T-helper 17 cell (primary cell): Measurements from ENCODE around the gene FCER2. TPM values are rescaled to one million over a fixed set of nuclear protein-coding genes. Genes with fewer than 3 reads are reported as not detected.
A peak's percentile ranks its signal among the peaks of the same experiment; 100 is the strongest.

ENCODE experiments used
- ATAC-seq: fragments of 150-1000 bp; cut with Tn5 transposase; 2 replicates; pipeline ENCODE4 v1.10.0; 2021; ENCODE audit warnings: mild to moderate bottlenecking, moderate library complexity
- DNase-seq, 3 donors: peaks; one replicate each; pipeline versions ENCODE4 v3.0.0 to v3.0.0-alpha.2; 2020 to 2021
- H3K9me3 ChIP-seq: one replicate; pipeline ENCODE4 v1.7.0; 2013; ENCODE audit warnings: low read length, mild to moderate bottlenecking; ENCODE audit not compliant: control insufficient read depth, poor library complexity, severe bottlenecking
- H3K27ac Mint-ChIP-seq: one replicate; pipeline ENCODE4 v1.8.0; 2022; ENCODE audit warnings: mild to moderate bottlenecking, moderate library complexity, mixed read lengths
- H3K27me3 Mint-ChIP-seq: one replicate; pipeline ENCODE4 v1.8.0; 2022; ENCODE audit warnings: mixed read lengths
- H3K36me3 Mint-ChIP-seq: one replicate; pipeline ENCODE4 v1.8.0; 2022; ENCODE audit warnings: low read depth, mixed read lengths
- H3K4me1 Mint-ChIP-seq: one replicate; pipeline ENCODE4 v1.8.0; 2022; ENCODE audit warnings: mild to moderate bottlenecking, mixed read lengths
- H3K4me3 Mint-ChIP-seq: one replicate; pipeline ENCODE4 v1.8.0; 2022; ENCODE audit warnings: mild to moderate bottlenecking, moderate library complexity, mixed read lengths
- total RNA-seq, 4 donors: library from RNA in 2 of 4; stranded (reverse) in 2 of 4; gene quantifications; one replicate each; pipeline ENCODE4 v1.2.3 and lab custom pipeline; 2022 to 2026

Gene FCER2
- total RNA-seq, 2 donors from 2014 or later = 7.0 TPM; not detected in 1

DNA sequence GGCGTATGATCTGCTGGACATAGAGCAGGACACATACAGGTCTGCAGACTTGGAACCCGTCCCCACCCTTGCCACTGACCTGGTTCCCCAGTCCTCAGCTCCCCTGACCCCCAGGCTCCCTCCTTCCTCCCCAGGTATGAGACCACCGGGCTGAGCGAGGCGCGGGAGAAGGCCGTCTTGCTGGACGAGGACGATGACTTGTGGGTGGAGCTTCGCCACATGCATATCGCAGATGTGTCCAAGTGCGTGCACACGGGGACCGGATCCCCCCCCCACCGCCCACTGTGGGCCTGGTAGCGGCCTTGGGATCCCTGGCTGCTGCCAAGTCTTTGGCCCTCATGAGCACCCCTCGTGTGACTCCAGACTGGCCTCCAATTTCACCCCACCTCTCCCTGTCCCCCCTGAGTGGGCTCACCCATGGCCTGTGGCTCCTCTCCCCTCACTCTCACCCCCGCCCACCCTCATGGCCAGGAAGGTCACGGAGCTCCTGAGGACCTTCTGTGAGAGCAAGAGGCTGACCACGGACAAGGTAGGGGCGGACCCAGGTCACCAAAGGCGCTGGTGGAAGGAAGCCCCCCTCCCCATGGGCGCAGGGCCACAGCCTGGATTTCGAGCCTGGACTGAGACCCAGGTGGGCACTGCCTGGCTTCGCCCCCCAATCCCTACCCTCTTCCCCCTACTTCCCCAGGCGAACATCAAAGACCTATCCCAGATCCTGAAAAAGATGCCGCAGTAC, 59.5 kb downstream of the FCER2 start:
- no peaks in the 10 kb centered on the region for H3K9me3 ChIP-seq
- H3K4me1 Mint-ChIP-seq = peaks cover 14% of the 10 kb centered on the region
- DNase-seq = no peak
- no peak overlapping the region for H3K4me3 Mint-ChIP-seq
- H3K27ac Mint-ChIP-seq = no peak overlapping the region
- no peak for ATAC-seq
- peaks cover 10% of the 10 kb centered on the region for H3K36me3 Mint-ChIP-seq
- H3K27me3 Mint-ChIP-seq = no peaks in the 10 kb centered on the region

DNA sequence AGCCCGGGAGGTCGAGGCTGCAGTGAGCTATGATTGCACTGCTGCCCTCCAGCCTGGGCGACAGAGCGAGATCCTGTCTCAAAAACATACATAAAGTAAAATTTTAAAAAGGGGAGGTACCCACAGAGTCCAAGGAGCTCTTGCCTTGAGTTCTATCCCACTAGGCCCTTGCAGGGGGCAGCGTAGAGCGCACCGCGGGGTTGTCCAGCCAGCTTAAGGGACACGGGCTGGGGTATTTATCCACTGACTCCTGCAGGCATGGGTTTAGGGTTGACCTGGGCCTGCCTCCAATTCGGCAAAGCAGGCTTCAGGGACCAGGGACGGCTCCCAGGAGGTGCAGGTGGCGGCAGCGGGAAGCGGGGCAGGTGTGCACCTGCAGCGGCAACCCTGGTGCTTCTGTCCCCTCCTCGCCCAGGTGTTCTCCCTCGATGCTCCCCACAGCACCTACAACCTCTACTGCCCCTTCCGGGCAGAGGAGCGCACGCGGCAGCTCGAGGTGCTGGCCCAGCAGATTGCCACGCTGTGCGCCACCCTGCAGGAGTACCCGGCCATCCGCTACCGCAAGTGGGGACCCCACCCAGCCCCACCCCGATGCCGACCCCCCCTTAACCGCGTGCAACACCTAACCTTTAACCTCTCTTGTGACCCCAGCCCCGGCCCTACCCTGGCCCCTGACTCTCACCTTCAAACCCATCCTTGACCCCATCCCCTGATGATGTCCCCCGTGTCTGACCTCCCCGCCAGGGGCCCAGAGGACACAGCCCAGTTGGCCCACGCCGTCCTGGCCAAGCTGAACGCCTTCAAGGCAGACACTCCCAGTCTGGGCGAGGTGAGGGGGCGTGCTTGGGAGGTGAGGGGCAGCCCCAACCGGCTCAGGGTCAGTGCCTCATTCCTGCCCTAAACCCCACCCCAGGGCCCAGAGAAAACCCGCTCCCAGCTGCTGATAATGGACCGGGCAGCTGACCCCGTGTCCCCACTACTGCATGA, 60.3 kb downstream of the FCER2 start:
- DNase-seq = no peak
- no peaks in the 10 kb centered on the region for H3K9me3 ChIP-seq
- Mint-ChIP-seq H3K4me3 (no peak overlapping the region), H3K36me3 (peaks cover 10% of the 10 kb centered on the region), H3K27ac (no peak overlapping the region), H3K27me3 (no peaks in the 10 kb centered on the region), H3K4me1 (peaks cover 14% of the 10 kb centered on the region)
- ATAC-seq = no peak

DNA sequence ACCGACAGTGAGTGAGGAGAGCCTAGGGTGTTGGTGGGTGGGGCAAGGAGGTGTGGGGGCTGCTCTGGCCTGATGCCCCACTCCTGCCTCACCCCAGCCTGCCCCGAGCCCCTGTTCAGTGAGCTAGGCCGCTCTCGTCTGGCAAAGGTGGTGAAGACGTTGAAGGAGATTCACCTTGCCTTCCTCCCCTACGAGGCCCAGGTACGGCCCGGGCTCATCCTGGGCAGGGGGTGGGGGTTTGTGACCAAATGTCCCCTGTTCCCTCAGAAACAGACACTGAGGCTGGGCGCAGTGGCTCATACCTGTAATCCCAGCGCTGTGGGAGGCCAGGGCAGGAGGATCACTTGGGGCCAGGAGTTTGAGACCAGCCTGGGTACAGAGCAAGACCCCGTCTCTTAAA, 61.1 kb downstream of the FCER2 start:
- no peak for DNase-seq
- Mint-ChIP-seq H3K4me3 (no peak overlapping the region), H3K36me3 (peaks cover 9% of the 10 kb centered on the region), H3K4me1 (peaks cover 13% of the 10 kb centered on the region), H3K27me3 (no peaks in the 10 kb centered on the region), H3K27ac (no peak overlapping the region)
- ATAC-seq = no peak
- no peaks in the 10 kb centered on the region for H3K9me3 ChIP-seq

DNA sequence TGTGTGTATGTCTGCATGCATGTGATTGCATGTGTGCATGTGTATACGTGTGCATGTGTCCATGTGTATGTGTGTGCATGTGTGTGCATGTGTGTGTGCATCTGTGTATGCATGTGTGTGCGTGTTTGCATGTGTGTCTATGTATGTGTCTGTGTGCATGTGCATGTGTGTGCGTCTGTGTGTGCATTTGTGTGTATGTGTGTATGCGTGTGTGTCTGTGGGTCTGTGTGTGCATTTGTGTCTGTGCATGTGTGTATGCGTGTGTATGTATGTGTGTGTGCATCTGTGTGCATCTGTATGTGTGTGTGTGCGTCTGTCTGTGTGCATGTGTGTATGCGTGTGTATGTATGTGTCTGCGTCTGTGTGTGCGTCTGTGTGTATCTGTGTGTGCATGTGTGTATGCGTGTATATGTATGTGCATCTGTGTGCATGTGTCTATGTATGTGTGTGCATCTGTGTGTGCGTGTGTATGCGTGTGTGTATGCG, 62.0 kb downstream of the FCER2 start:
- Mint-ChIP-seq H3K4me3 (no peak overlapping the region), H3K36me3 (peaks cover 6% of the 10 kb centered on the region), H3K27me3 (no peaks in the 10 kb centered on the region), H3K4me1 (peaks cover 11% of the 10 kb centered on the region), H3K27ac (no peak overlapping the region)
- ATAC-seq = no peak
- no peak for DNase-seq
- H3K9me3 ChIP-seq = no peaks in the 10 kb centered on the region

DNA sequence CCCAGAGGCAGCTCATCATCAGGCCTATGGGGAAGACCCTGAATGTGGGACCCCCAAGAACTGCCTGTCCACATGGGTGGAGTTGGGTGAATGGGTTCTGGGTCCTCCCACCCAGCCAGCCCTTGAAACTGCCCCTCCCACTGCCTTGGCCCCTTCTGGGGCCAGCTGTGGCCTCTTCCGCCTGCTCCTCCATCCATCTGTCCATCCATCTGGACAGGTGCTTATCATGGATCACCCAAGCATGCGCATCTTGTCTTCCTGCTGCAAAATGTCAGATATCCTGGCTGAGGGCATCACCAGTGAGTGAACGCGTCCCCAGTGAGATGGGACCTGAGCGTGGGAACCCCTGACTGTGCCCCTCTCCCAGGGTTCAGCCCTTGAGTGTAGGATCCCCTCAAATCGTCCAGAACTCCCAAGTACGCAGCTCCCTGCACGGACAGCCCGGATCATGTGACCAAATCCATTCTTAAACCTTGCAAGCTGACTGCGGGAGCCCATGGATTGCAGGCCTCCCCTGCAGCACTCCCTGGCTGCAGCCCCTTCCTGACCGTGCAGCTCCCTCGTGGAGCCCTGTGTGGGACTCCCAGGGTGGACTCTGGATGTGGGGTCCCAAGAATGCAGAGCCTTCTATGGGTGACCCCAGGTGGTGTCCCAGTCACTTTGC, 63.0 kb downstream of the FCER2 start:
- DNase-seq (no peak), ATAC-seq (no peak)
- H3K4me1 Mint-ChIP-seq = peaks cover 14% of the 10 kb centered on the region
- peak overlapping the region; percentile 83 for H3K27ac Mint-ChIP-seq
- no peaks in the 10 kb centered on the region for H3K27me3 Mint-ChIP-seq
- H3K4me3 Mint-ChIP-seq = no peak overlapping the region
- no peaks in the 10 kb centered on the region for H3K9me3 ChIP-seq
- H3K36me3 Mint-ChIP-seq = peaks cover 6% of the 10 kb centered on the region

Other genes starting within 250 kb of the FCER2 start
- gene PEX11G, start 213.1 kb downstream of the FCER2 start, total RNA-seq = not detected
- gene ZNF358, start 186.0 kb downstream of the FCER2 start, total RNA-seq = 1 to 10 TPM; 4.1 to 5.1 TPM
- 10 to 100 TPM; 11.4 to 17.0 TPM for gene MCOLN1, start 179.5 kb downstream of the FCER2 start, total RNA-seq
- gene PNPLA6, start 166.4 kb downstream of the FCER2 start, total RNA-seq = 10 to 100 TPM; 95.1 to 97.2 TPM
- under 1 TPM; 0.12 to 0.44 TPM for gene CAMSAP3, start 106.3 kb downstream of the FCER2 start, total RNA-seq
- gene XAB2, start 72.6 kb downstream of the FCER2 start, total RNA-seq = 10 to 100 TPM; 56.3 to 70.1 TPM
- gene PET100, start 72.3 kb downstream of the FCER2 start, total RNA-seq = 100 to 1,000 TPM; 106 to 109 TPM
- 1 to 10 TPM; 2.0 to 9.1 TPM for gene PCP2, start 68.4 kb downstream of the FCER2 start, total RNA-seq
- 100 to 1,000 TPM; 256 to 274 TPM for gene STXBP2, start 65.0 kb downstream of the FCER2 start, total RNA-seq
- not detected for gene RETN, start 33.1 kb downstream of the FCER2 start, total RNA-seq
- under 1 TPM; 0.52 to 0.68 TPM for gene MCEMP1, start 25.0 kb downstream of the FCER2 start, total RNA-seq
- 10 to 100 TPM; 55.5 to 69.8 TPM for gene TRAPPC5, start 21.3 kb downstream of the FCER2 start, total RNA-seq
- gene CLEC4G, start 30.0 kb upstream of the FCER2 start, total RNA-seq = not detected
- not detected for gene CD209, start 45.4 kb upstream of the FCER2 start, total RNA-seq
- gene CLEC4M, start 61.1 kb upstream of the FCER2 start, total RNA-seq = under 1 TPM in 1 of 2 donors, not detected in 1; 0.17 TPM
- 10 to 100 TPM in 1 of 2 donors, 1 to 10 TPM in 1; 9.3 to 10.1 TPM for gene EVI5L, start 128.1 kb upstream of the FCER2 start, total RNA-seq
- gene PRR36, start 172.3 kb upstream of the FCER2 start, total RNA-seq = under 1 TPM; 0.37 to 0.63 TPM
- gene LRRC8E, start 186.4 kb upstream of the FCER2 start, total RNA-seq = not detected
- 100 to 1,000 TPM; 104 to 107 TPM for gene MAP2K7, start 201.7 kb upstream of the FCER2 start, total RNA-seq
- 1 to 10 TPM; 1.4 to 1.7 TPM for gene TGFBR3L, start 212.7 kb upstream of the FCER2 start, total RNA-seq
- 10 to 100 TPM; 12.6 to 16.0 TPM for gene SNAPC2, start 218.2 kb upstream of the FCER2 start, total RNA-seq
- not detected for gene CTXN1, start 224.0 kb upstream of the FCER2 start, total RNA-seq
- 10 to 100 TPM; 89.5 to 93.1 TPM for gene TIMM44, start 241.5 kb upstream of the FCER2 start, total RNA-seq